HUES48 (cell line): ENCODE measurements around the gene CACNG4.
"Not testable (repeated sequence)": the region's sequence is repeated elsewhere in the genome, so short reads cannot be mapped to it uniquely, and the experiment has no call there.

ENCODE experiments used
- H3K27ac ChIP-seq: one replicate; pipeline ENCODE4 v1.7.0; 2013; ENCODE audit warnings: low read depth, low read length, inconsistent platforms
- H3K27me3 ChIP-seq: 2 replicates; pipeline ENCODE4 v1.6.1; 2013; ENCODE audit warnings: mild to moderate bottlenecking, low read length; ENCODE audit not compliant: control insufficient read depth, insufficient read depth
- H3K36me3 ChIP-seq: 2 replicates; pipeline ENCODE4 v1.6.1; 2013; ENCODE audit warnings: low read length; ENCODE audit not compliant: control insufficient read depth, insufficient read depth
- H3K4me1 ChIP-seq: 2 replicates; pipeline ENCODE4 v1.6.1; 2013; ENCODE audit warnings: mild to moderate bottlenecking, low read length; ENCODE audit not compliant: control insufficient read depth, insufficient read depth
- H3K4me3 ChIP-seq: 2 replicates; pipeline ENCODE4 v1.5.1; 2013; ENCODE audit warnings: mild to moderate bottlenecking, low read depth, low read length
- H3K9ac ChIP-seq: 2 replicates; pipeline ENCODE4 v1.6.1; 2013; ENCODE audit warnings: mild to moderate bottlenecking, low read depth, low read length, moderate library complexity
- H3K9me3 ChIP-seq: 2 replicates; pipeline ENCODE4 v1.6.1; 2013; ENCODE audit warnings: low read length; ENCODE audit not compliant: control insufficient read depth, insufficient read depth

CACNG4 gene

GRCh38 chr17:67030641-67031040 lies 66.1 kb downstream of the CACNG4 start:
- Histone ChIP-seq H3K9ac (no peak overlapping the region), H3K4me3 (no peak overlapping the region), H3K27me3 (no peaks in the 10 kb centered on the region), H3K36me3 (no peaks in the 10 kb centered on the region), H3K4me1 (no peaks in the 10 kb centered on the region), H3K27ac (no peak overlapping the region), H3K9me3 (no peaks in the 10 kb centered on the region)

DNA sequence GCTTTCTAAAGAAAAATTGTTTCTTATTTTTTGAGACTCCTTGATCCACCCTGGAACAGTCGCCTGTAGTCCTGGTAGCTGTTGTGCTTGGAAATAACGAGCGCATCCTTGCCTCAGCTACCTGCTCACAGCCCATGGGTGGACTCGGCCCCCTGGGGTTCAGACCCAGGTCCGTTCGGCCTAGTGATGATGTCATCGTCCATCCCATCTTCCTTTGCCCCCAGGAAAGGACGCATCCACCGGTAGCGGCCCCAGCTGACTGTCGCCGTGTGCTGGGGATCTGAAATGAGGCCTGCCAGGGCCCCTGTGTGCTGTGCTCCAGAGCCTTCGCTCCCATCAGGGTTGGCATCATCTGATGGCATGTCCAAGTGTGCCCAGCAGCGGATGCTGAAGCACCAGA lies 67.9 kb downstream of the CACNG4 start:
- no peaks in the 10 kb centered on the region for H3K4me1 ChIP-seq
- no peaks in the 10 kb centered on the region for H3K9me3 ChIP-seq
- no peak overlapping the region for H3K9ac ChIP-seq
- no peaks in the 10 kb centered on the region for H3K27me3 ChIP-seq
- no peaks in the 10 kb centered on the region for H3K36me3 ChIP-seq
- H3K27ac ChIP-seq: no peak overlapping the region
- H3K4me3 ChIP-seq: no peak overlapping the region

DNA sequence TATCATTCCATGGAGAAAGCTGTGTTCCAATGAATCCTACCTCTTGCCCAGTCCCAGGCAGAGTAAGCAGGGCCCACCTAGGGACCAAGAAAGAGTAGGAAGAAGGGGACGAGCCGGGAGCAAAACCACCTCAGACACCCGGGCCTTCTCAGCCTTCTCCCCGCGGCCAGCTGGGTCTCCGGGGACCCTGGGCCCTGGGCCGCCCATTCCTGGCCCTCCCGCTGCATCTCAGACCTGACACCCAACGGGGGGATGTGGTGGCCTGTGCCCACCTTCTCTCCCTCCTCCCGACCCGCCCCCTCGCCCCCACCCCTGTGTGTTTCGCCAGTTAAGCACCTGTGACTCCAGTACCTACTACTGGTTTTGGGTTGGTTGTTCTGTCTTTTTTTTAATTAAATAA lies 68.5 kb downstream of the CACNG4 start:
- Histone ChIP-seq H3K27ac (no peak overlapping the region), H3K27me3 (no peaks in the 10 kb centered on the region), H3K9me3 (no peaks in the 10 kb centered on the region), H3K4me1 (no peaks in the 10 kb centered on the region), H3K4me3 (no peak overlapping the region), H3K36me3 (no peaks in the 10 kb centered on the region), H3K9ac (no peak overlapping the region)

DNA sequence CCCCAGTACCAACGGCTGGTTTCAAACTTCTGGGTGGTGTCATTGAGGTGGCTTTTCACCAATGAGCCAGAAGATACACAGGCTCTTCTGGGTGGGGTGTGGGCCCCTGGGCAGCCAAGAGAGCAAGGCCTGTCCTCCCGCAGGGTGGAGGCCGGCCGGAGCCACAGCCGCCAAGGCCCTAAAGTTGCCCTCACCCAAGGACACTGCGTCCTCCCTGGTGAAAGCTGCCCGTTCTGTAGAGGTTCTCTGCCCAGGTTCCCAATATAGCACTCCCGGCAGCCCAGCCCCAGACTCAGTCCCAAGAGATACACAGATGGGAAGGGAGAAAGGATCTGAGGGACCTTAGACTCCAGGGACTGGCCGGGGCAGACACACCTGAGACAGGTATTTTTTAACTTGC lies 69.1 kb downstream of the CACNG4 start:
- Histone ChIP-seq H3K27ac (no peak overlapping the region), H3K4me1 (no peaks in the 10 kb centered on the region), H3K36me3 (no peaks in the 10 kb centered on the region), H3K9ac (no peak overlapping the region), H3K27me3 (no peaks in the 10 kb centered on the region), H3K4me3 (no peak overlapping the region), H3K9me3 (no peaks in the 10 kb centered on the region)

DNA sequence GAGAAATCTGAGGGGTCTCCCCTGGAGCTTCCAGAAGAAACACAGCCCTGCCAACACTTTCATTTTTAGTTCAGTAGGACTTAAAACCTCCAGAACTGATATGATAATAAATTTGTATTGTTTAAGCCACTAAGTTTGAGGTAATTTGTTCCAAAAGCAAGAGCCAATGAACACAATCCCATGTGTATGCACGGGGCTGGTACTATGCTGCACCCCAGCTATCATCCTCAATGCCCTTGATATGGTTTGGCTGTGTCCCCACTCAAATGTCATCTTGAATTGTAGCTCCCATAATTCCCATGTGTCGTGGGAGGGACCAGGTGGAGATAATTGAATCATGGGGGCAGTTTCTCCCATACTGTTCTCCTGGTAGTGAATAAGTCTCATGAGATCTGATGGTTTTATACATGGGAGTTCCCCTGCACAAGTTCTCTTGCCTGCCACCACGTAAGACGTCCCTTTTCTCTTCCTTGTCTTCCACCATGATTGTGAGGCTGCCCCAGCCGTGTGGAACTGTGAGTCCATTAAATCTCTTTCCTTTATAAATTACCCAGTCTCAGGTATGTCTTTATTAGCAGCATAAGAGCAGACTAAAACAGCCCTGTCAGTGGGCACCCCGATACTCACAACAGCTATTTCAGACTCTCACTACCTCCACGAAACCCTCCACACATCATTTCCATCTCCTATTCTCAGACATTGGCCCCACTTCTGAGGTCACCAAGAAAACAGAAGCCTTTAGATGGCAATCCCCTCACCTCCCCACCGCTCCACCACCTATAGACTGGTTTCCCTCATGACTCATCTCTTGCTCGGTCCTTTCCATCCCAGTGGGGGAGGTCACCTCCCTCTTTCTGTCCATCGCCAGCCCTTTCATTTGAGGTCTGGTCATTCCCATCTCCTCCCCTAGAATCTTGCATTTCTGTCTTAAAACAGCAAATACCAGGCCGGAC lies 70.9 kb downstream of the CACNG4 start:
- Histone ChIP-seq H3K27ac (no peak overlapping the region), H3K36me3 (no peaks in the 10 kb centered on the region), H3K9me3 (no peaks in the 10 kb centered on the region), H3K27me3 (no peaks in the 10 kb centered on the region), H3K9ac (no peak overlapping the region), H3K4me3 (no peak overlapping the region), H3K4me1 (no peaks in the 10 kb centered on the region)

DNA sequence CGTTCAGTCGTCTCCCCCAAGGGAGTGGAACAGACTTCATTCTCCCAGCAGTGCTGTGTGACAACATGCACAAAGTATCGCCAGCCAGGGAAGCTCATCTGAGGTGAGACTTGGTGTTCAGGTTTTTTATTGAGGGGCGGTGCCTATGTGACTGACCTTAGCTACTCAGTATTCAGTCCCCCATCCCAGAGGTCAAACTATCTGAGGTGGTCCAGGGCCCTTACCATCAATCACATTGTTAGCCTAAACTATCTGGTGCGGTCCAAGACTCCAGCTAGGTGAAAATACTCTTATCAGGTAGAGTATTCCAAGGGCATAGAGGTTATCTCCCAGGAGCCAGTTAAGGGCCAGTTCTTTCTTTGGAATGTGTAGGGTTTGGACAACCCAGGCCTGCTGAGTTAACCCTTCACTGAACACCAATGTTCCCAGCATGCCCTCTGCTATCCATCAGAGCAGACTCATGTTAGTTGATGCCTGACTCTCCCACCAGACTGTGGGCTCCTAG lies 74.4 kb downstream of the CACNG4 start:
- no peaks in the 10 kb centered on the region for H3K36me3 ChIP-seq
- H3K27ac ChIP-seq: no peak overlapping the region

DNA sequence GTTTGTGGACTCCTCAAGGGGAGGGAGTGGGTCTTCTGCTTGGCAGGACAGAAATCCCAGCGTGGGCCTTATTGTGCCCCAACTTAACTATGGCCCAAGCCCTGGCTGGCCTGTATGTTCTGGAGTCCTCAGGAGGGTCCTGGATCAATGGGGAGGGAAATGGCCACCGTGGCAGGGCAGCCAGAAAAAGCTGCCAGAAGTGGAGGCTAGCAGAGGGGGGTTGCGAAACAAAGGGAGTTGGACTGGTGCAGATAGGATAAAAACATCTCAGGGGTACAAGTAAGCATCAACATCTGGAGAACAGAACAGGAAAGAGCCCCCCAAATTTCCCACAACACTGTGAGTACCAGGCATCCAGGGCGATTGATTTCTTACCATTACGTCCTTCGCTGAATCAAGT lies 76.1 kb downstream of the CACNG4 start:
- Histone ChIP-seq H3K4me3 (no peak overlapping the region), H3K4me1 (no peaks in the 10 kb centered on the region), H3K27ac (no peak overlapping the region), H3K36me3 (no peaks in the 10 kb centered on the region), H3K9me3 (no peaks in the 10 kb centered on the region), H3K27me3 (no peaks in the 10 kb centered on the region), H3K9ac (no peak overlapping the region)

More for the DNA sequence above, 74.4 kb downstream of the CACNG4 start:
- no peaks in the 10 kb centered on the region for H3K27me3 ChIP-seq
- no peaks in the 10 kb centered on the region for H3K9me3 ChIP-seq
- no peak overlapping the region for H3K9ac ChIP-seq
- no peak overlapping the region for H3K4me3 ChIP-seq
- H3K4me1 ChIP-seq: no peaks in the 10 kb centered on the region

DNA sequence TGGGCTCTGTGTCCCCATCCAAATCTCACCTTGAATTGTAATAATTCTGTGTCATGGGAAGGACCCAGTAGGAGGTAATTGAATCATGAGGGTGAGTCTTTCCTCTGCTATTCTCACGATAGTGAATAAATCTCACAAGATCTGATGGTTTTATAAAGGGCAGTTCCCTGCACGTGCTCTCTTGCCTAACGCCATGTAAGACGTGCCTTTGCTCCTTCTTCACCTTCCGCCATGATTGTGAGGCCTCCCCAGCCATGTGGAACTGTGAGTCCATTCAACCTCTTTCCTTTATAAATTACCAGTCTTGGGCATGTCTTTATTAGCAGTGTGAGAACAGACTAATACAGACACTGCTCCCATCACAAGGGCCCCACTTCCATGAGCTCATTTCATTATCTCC lies 76.6 kb downstream of the CACNG4 start:
- H3K36me3 ChIP-seq: not testable (repeated sequence)

GRCh38 chr17:67041531-67041930 lies 77.0 kb downstream of the CACNG4 start:
- no peaks in the 10 kb centered on the region for H3K9me3 ChIP-seq
- H3K27me3 ChIP-seq: no peaks in the 10 kb centered on the region
- H3K4me3 ChIP-seq: no peak overlapping the region
- no peaks in the 10 kb centered on the region for H3K36me3 ChIP-seq
- no peak overlapping the region for H3K9ac ChIP-seq
- no peaks in the 10 kb centered on the region for H3K4me1 ChIP-seq
- H3K27ac ChIP-seq: no peak overlapping the region

More for the DNA sequence above, 76.6 kb downstream of the CACNG4 start:
- H3K4me1 ChIP-seq, H3K9ac ChIP-seq, H3K4me3 ChIP-seq, H3K9me3 ChIP-seq, H3K27me3 ChIP-seq, H3K27ac ChIP-seq: not testable (repeated sequence)

GRCh38 chr17:67041941-67042899 lies 77.7 kb downstream of the CACNG4 start:
- Histone ChIP-seq H3K9ac (no peak overlapping the region), H3K9me3 (no peaks in the 10 kb centered on the region), H3K4me1 (no peaks in the 10 kb centered on the region), H3K36me3 (no peaks in the 10 kb centered on the region), H3K4me3 (no peak overlapping the region), H3K27ac (no peak overlapping the region), H3K27me3 (no peaks in the 10 kb centered on the region)
